ENCODE data around the gene GLIPR2. TPM values are rescaled to one million over a fixed set of nuclear protein-coding genes. Genes with fewer than 3 reads are reported as not detected.

Gene GLIPR2
- total RNA-seq, 1 donor from 2014 or later, result 43.1 TPM

- no peaks in the 10 kb centered on the region for H3K27me3 ChIP-seq (ENCODE audit: control insufficient read depth, insufficient read depth, low read length)
- H3K36me3 ChIP-seq (ENCODE audit: control insufficient read depth, insufficient read depth, low read length), result no peaks in the 10 kb centered on the region
- TF ChIP-seq, protein P1, sequence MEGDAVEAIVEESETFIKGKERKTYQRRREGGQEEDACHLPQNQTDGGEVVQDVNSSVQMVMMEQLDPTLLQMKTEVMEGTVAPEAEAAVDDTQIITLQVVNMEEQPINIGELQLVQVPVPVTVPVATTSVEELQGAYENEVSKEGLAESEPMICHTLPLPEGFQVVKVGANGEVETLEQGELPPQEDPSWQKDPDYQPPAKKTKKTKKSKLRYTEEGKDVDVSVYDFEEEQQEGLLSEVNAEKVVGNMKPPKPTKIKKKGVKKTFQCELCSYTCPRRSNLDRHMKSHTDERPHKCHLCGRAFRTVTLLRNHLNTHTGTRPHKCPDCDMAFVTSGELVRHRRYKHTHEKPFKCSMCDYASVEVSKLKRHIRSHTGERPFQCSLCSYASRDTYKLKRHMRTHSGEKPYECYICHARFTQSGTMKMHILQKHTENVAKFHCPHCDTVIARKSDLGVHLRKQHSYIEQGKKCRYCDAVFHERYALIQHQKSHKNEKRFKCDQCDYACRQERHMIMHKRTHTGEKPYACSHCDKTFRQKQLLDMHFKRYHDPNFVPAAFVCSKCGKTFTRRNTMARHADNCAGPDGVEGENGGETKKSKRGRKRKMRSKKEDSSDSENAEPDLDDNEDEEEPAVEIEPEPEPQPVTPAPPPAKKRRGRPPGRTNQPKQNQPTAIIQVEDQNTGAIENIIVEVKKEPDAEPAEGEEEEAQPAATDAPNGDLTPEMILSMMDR (IDR thresholded peaks at IDR 0.05; ENCODE audit: insufficient read depth, low read length, poor library complexity, severe bottlenecking), result no peak
- H3K4me3 ChIP-seq (ENCODE audit: low read depth, low read length), result peak overlapping the region; percentile 90
- no peak for DNase-seq (ENCODE audit: low read depth)
These were observed 55.7 kb downstream of the GLIPR2 start for GRCh38 chr9:36192196-36192595.

DNA sequence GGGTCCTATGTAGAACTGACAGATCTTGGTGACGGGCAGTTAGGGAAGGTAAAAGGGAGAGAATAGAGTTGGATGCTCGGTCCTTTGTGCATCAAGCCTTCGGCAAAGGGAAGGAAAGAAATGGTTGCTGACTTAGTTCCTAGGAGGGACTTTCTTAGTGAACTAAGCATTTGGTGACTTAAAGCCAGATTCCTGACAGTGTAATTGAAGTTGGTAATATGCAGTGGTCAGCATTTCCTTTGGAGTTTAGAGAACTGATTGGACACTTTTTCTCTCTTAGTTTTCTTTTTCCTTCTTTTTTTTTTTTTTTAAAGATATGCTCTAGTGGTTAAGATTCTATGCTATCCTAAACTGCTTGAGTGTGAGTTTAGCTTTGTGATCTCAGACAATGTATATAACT, 56.5 kb downstream of the GLIPR2 start:
- TF ChIP-seq, protein P1 (IDR thresholded peaks at IDR 0.05; ENCODE audit: insufficient read depth, low read length, poor library complexity, severe bottlenecking), result no peak
- H3K4me3 ChIP-seq (ENCODE audit: low read depth, low read length), result peak overlapping the region; percentile 90
- no peaks in the 10 kb centered on the region for H3K27me3 ChIP-seq (ENCODE audit: control insufficient read depth, insufficient read depth, low read length)
- H3K36me3 ChIP-seq (ENCODE audit: control insufficient read depth, insufficient read depth, low read length), result no peaks in the 10 kb centered on the region
- DNase-seq (ENCODE audit: low read depth), result no peak

- Histone ChIP-seq H3K4me3 (ENCODE audit: low read depth, low read length) (no peak overlapping the region), H3K36me3 (ENCODE audit: control insufficient read depth, insufficient read depth, low read length) (peaks cover 1% of the 10 kb centered on the region), H3K27me3 (ENCODE audit: control insufficient read depth, insufficient read depth, low read length) (no peaks in the 10 kb centered on the region)
- no peak for DNase-seq (ENCODE audit: low read depth)
- TF ChIP-seq, protein P1 (IDR thresholded peaks at IDR 0.05; ENCODE audit: insufficient read depth, low read length, poor library complexity, severe bottlenecking), result no peak
These were observed 57.9 kb downstream of the GLIPR2 start for GRCh38 chr9:36194326-36195000.

DNA sequence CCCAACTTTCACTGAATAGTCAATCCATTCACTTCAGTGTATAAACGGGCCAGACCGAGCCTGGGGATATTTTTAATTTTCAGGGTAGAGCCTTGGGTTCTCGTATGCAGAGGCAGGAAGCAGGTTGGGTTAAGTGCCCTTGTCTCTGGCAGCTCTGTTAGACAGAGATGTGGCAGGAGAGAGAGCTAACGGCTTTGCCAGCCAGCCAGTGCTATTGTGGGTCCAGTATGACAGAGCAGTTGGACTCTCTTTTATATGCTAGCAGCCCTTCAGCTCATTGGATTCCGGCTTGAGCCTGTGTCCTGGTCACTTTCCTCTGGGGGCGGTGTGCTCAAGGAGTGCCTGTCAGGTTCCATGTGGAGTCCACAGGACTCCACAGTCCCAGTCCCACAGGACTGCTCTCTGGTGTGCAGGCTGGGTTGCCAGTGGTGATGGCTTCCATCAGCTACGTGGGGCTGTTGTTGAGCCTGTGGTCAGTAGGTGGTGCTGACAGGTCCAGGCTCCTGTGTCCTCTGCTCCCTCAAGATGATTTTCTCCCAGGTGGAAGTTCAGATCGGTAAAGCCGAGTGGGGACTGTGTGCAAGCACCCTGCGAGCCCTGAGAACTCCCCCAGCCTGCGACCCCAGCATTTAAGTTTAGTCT, 68.5 kb downstream of the GLIPR2 start:
- no peaks in the 10 kb centered on the region for H3K27me3 ChIP-seq (ENCODE audit: control insufficient read depth, insufficient read depth, low read length)

GRCh38 chr9:36207016-36207415, 70.5 kb downstream of the GLIPR2 start:
- TF ChIP-seq, protein P1 (IDR thresholded peaks at IDR 0.05; ENCODE audit: insufficient read depth, low read length, poor library complexity, severe bottlenecking), result no peak
- DNase-seq (ENCODE audit: low read depth), result peak; percentile 58
- Histone ChIP-seq H3K4me3 (ENCODE audit: low read depth, low read length) (no peak overlapping the region), H3K27me3 (ENCODE audit: control insufficient read depth, insufficient read depth, low read length) (no peaks in the 10 kb centered on the region), H3K36me3 (ENCODE audit: control insufficient read depth, insufficient read depth, low read length) (peaks cover 8% of the 10 kb centered on the region)

More for the DNA sequence above, 68.5 kb downstream of the GLIPR2 start:
- TF ChIP-seq, protein P1 (IDR thresholded peaks at IDR 0.05; ENCODE audit: insufficient read depth, low read length, poor library complexity, severe bottlenecking), result peak; percentile 42
- no peak for DNase-seq (ENCODE audit: low read depth)
- H3K4me3 ChIP-seq (ENCODE audit: low read depth, low read length), result no peak overlapping the region
- H3K36me3 ChIP-seq (ENCODE audit: control insufficient read depth, insufficient read depth, low read length), result peaks cover 8% of the 10 kb centered on the region
